NB4 (cell line): Measurements from ENCODE around the gene IQCC.
A peak's percentile ranks its signal among the peaks of the same experiment; 100 is the strongest.

Experiments
- DNase-seq: peaks from one replicate; pipeline ENCODE4 v3.0.0; 2010; ENCODE audit warnings: low read depth
- H3K4me3 ChIP-seq: one replicate; pipeline ENCODE4 v1.5.1; 2011; ENCODE audit warnings: mild to moderate bottlenecking, low read depth, low read length, moderate library complexity
- MYC ChIP-seq: IDR thresholded peaks from 2 replicates; pipeline ENCODE4 v1.6.1; 2011; ENCODE audit warnings: low read depth, low read length
- POLR2A ChIP-seq: IDR thresholded peaks from 2 replicates; pipeline ENCODE4 v1.6.1; 2011; ENCODE audit warnings: mild to moderate bottlenecking; ENCODE audit not compliant: insufficient read length; ENCODE audit errors: extremely low read depth
- TF ChIP-seq, protein P1 (sequence below): IDR thresholded peaks from 2 replicates; pipeline ENCODE4 v1.6.1; 2011; ENCODE audit warnings: low read depth, low read length
- TF ChIP-seq, protein P2 (sequence below): IDR thresholded peaks from one replicate; pipeline ENCODE4 v1.5.1; 2012; ENCODE audit warnings: low read depth, low read length

Gene IQCC

DNA sequence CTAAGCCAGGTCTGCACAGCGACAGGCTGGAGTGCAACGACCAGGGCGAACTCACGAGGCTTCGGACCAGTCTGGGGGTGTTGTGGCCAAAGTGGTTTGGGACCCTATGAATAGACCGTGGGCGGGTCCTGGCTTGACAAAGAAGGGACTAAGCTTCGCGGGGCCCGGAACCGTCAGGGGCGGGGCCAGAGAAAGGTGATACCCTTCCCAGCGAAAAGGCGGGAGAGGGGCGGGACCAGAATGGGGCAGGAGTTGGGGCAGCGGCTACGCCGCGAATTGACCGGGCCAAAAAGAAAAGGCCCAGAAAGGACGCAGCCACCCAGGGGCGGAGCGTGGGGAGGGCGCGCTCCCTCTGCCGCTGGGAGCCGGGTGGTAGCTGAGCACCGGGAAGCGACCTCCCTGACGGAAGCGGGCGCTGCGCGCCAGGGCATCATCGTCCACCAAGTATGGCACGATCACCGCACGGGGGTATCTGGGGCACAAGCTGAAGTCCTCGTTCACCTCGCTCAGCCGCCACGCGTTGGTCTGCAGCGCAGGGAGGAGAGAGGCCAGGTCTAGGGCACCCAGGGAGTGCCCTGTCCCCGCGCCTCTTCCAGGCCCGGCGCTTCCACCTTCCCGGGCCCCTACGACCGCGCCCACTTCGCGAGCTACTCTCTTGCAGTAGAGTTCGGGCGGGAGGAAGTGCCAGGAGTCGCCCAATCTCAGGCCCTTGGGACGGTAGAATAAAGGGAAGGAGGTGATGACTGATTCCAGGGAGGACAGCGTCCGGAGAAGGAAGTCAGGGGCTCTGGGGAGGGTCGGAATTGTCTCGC, 34.9 kb downstream of the IQCC start:
- peak; percentile 57 for DNase-seq
- peak overlapping the region; percentile 32 for H3K4me3 ChIP-seq
- TF ChIP-seq, protein P1, sequence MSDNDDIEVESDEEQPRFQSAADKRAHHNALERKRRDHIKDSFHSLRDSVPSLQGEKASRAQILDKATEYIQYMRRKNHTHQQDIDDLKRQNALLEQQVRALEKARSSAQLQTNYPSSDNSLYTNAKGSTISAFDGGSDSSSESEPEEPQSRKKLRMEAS, result no peak
- TF ChIP-seq, protein P2, sequence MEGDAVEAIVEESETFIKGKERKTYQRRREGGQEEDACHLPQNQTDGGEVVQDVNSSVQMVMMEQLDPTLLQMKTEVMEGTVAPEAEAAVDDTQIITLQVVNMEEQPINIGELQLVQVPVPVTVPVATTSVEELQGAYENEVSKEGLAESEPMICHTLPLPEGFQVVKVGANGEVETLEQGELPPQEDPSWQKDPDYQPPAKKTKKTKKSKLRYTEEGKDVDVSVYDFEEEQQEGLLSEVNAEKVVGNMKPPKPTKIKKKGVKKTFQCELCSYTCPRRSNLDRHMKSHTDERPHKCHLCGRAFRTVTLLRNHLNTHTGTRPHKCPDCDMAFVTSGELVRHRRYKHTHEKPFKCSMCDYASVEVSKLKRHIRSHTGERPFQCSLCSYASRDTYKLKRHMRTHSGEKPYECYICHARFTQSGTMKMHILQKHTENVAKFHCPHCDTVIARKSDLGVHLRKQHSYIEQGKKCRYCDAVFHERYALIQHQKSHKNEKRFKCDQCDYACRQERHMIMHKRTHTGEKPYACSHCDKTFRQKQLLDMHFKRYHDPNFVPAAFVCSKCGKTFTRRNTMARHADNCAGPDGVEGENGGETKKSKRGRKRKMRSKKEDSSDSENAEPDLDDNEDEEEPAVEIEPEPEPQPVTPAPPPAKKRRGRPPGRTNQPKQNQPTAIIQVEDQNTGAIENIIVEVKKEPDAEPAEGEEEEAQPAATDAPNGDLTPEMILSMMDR, result no peak
- TF ChIP-seq MYC, result no peak
- no peak for TF ChIP-seq POLR2A

DNA sequence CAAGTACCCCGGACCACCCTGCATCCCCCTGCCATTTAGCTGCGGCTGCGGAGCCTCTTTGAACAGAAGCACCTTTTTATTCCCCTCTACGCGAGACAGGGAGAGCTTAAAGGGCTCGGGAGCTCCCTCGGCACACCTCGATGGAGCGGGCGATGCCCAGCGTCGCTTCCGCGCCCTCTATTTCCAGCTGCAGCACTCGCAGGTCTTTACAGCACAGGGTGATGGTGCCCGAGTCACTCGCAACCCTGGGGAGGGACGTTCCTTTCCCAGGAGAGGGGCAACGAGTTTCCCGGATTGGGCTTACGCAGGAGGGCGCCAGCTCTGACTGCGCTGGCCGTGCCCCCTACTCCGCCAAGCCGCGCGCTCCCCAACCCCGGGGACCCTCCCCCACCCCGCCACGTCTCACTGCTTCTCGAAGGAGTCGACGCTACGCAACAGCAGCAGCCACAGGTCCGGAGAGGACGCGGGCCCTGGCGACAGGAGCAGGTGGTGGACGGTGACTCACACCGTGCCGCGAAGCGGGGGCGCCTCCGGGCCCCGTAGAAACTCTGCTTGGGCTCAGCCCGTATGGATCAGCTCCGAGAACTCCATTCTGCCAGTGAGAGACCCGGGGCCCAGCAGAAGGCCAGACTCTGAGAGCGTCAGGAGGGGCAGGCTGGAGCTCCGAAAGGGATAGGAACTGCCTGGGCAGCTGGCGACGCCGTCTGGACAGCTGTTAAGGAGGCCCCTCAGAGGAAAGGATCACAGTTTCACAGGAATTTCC, 35.7 kb downstream of the IQCC start:
- TF ChIP-seq, protein P2, result no peak
- TF ChIP-seq, protein P1, result 0 out of 2 replicates have a peak, but pooled peaks have one; percentile 10
- no peak for TF ChIP-seq POLR2A
- H3K4me3 ChIP-seq, result peak overlapping the region; percentile 32
- DNase-seq, result peak; percentile 62

DNA sequence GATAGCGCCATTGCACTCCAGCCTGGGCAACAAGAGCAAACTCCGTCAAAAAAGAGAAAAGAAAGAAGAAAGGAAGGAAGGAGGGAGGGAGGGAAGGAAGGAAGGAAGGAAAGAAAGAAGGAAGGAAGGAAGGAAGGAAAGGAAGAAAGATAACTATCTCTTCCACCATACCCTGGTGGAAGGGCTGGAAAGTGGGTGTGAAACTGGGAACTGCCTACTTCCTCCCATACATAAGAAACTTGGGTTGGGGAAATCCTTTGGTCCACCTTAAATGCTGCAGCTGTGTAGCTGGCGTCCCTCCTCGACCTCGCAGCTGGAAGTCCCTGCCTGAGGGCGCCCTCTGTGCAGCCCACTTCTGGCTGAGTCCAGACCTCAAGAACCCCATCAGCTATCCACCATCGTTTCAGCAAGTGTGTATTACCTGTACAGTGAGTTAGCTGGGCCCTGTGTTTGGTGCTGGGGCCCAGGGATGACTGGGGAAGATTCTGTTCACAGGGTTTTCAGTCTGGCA, 36.9 kb downstream of the IQCC start:
- DNase-seq, result peak; percentile 63
- TF ChIP-seq POLR2A (no peak), MYC (no peak)
- TF ChIP-seq, protein P1, result no peak
- TF ChIP-seq, protein P2, result no peak
- no peak overlapping the region for H3K4me3 ChIP-seq

DNA sequence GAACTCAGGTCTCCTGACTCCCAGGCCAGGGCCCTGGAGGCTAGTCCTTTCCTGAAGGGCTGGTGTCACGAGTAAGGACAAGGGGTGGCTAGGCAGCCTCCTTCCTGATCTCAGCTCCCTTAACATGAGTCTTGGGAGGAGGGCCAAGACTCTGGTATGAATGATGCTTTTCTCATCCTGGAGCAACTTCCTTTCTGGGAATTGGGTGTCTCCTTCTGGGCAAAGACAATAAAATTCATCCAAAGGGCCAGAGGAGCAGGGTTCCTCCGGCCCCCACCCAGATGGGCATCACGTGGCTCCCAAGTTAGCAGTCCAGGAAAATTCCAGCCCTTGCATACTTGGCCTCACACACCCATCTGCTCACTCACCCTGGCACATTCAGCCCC, 41.4 kb downstream of the IQCC start, which contains the start of gene FAM167B:
TSS of gene FAM167B (plus strand) at position 335 of the 386 bp plus-strand sequence. CDS start 200 bp downstream, outside the sequence.
- no peak within 1 kb of the TSS for H3K4me3 ChIP-seq

DNA sequence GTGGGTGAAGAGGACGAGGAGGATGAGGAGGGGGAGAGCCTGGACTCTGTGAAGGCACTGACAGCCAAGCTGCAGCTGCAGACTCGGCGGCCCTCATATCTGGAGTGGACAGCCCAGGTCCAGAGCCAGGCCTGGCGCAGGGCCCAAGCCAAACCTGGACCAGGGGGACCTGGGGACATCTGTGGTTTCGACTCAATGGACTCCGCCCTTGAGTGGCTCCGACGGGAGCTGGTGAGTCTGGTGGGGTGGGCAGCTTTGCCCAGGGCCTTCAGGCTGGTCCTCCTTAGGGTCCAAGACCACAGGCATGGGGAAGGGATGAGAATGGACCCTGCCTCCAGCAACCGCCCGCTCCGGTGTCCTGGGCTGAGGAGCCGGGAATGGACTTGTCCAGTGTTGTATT, 42.0 kb downstream of the IQCC start:
- no peak overlapping the region for H3K4me3 ChIP-seq
- no peak for DNase-seq
- no peak for TF ChIP-seq MYC
- TF ChIP-seq, protein P2, result no peak
- TF ChIP-seq, protein P1, result no peak
- no peak for TF ChIP-seq POLR2A

More for the DNA sequence above, 41.4 kb downstream of the IQCC start, which contains the start of gene FAM167B:
- no peak for DNase-seq
- TF ChIP-seq POLR2A (no peak), MYC (no peak)
- TF ChIP-seq, protein P1, result no peak
- TF ChIP-seq, protein P2, result no peak
